T-helper 9 cell (primary cell): ENCODE measurements around the gene PDIA2.

Experiments used
- DNase-seq: peaks from one replicate; pipeline ENCODE4 v3.0.0-alpha.2; 2020

Gene PDIA2

GRCh38 chr16:280991-281659, 1.8 kb upstream of the PDIA2 start:
- no peak for DNase-seq

- no peak for DNase-seq
Measured at GRCh38 chr16:281660-282255, 1.2 kb upstream of the PDIA2 start.

- no peak for DNase-seq
Measured at GRCh38 chr16:282491-282890, 473 bp upstream of the PDIA2 start.

GRCh38 chr16:284204-285120, 1.5 kb downstream of the PDIA2 start:
- no peak for DNase-seq

GRCh38 chr16:285146-286055, 2.4 kb downstream of the PDIA2 start:
- no peak for DNase-seq

GRCh38 chr16:286491-287297, 3.7 kb downstream of the PDIA2 start:
- no peak for DNase-seq

- DNase-seq = no peak
Measured at GRCh38 chr16:287298-287811, 4.4 kb downstream of the PDIA2 start.

GRCh38 chr16:287981-288920, 5.3 kb downstream of the PDIA2 start:
- DNase-seq = no peak

GRCh38 chr16:289395-289997, 6.5 kb downstream of the PDIA2 start:
- DNase-seq = no peak

- no peak for DNase-seq
Measured at GRCh38 chr16:290015-290680, 7.2 kb downstream of the PDIA2 start.

GRCh38 chr16:290681-291405, 7.9 kb downstream of the PDIA2 start:
- DNase-seq = no peak

GRCh38 chr16:291539-291938, 8.6 kb downstream of the PDIA2 start:
- no peak for DNase-seq

GRCh38 chr16:293043-293775, 10.2 kb downstream of the PDIA2 start:
- DNase-seq = no peak

- DNase-seq = no peak
Measured at GRCh38 chr16:296276-296675, 13.3 kb downstream of the PDIA2 start.

- DNase-seq = no peak
Measured at GRCh38 chr16:296806-297510, 14.0 kb downstream of the PDIA2 start.

- no peak for DNase-seq
Measured at GRCh38 chr16:297832-298231, 14.9 kb downstream of the PDIA2 start.

GRCh38 chr16:301235-301634, 18.3 kb downstream of the PDIA2 start:
- DNase-seq = no peak
